AG09319 (cell line): ENCODE results near the gene FRMPD4.

ENCODE experiments used
- DNase-seq: peaks from one replicate; pipeline ENCODE4 v3.0.0-alpha.2; 2010; ENCODE audit warnings: low read depth; ENCODE audit errors: extremely low read depth
- CTCF ChIP-seq: IDR thresholded peaks from 2 replicates; pipeline ENCODE4 v1.5.1; 2011; ENCODE audit warnings: low read depth, mild to moderate bottlenecking, inconsistent platforms, low read length, moderate library complexity

Gene FRMPD4

DNA sequence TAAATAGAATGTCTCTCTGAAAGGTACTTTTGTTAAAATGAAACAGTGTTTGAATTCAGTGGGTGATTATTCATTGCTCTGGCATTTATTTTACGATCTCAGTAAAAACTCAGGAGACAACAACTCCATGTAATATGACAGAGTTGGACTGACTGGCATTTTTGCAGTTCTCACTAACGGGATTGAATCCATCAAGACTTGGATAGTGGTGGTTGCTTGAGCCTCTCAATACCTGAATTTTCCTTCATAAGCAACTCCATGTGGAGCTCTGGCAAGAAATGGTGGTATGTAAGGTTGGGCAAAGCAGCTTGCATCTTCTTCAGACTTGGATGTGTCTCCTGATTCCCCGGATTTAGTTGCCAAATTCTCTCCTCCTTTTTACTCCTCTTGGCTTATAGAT lies 72.7 kb downstream of the FRMPD4 start:
- no peak for DNase-seq
- TF ChIP-seq CTCF, result no peak

GRCh38 chrX:12223650-12224049 lies 85.4 kb downstream of the FRMPD4 start:
- DNase-seq, result no peak
- no peak for TF ChIP-seq CTCF

DNA sequence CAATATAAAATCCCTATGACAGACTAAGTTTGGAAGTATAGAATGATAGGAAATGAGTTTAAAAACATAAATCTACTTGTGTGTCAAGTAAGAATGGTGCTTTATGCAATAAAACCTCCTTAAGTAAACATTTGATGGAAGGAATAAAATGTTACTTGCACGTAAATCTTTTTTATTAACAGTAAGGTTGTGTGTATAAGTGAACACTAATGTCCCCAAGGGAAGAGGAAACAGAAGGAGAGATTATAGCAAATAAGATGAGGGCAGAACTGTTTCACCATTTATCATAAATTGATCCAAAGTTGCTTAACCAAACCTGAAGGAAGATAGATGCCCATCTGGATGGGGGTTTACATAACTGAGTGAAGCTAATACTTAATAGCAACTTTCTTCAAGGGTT lies 86.8 kb downstream of the FRMPD4 start:
- DNase-seq, result no peak
- TF ChIP-seq CTCF, result no peak

DNA sequence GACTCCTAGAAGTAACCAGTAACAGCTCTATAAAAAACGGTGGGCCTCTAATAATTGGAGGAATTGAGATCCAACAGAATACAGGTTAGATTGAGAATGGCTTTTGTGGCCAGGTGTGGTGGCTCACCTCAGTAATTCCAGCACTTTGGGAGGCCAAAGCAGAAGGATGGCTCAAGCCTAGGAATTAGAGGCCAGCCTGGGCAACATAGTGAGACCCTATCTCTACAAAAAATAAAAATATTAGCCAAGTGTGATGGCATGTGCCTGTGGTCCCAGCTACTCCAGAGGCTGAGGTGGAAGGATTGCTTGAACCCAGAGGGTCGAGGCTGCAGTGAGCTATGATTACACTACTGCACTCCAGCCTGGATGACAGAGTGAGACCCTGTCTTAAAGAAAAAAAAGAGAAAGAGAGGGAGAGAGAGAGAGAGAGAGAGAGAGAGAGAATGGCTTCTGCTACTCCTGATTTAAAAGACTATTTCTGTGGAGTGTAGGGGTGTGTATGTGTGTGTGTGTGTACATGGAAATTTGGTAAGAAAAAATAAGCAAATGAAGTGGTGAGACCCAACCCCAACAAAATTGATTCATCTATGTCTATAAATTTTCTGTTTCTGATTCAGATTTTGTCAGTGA lies 89.3 kb downstream of the FRMPD4 start:
- DNase-seq, result no peak
- TF ChIP-seq CTCF, result no peak

GRCh38 chrX:12228862-12229261 lies 90.6 kb downstream of the FRMPD4 start:
- TF ChIP-seq CTCF, result no peak
- no peak for DNase-seq

- DNase-seq, result no peak
- no peak for TF ChIP-seq CTCF
Measured at GRCh38 chrX:12229986-12230385, 91.7 kb downstream of the FRMPD4 start.

DNA sequence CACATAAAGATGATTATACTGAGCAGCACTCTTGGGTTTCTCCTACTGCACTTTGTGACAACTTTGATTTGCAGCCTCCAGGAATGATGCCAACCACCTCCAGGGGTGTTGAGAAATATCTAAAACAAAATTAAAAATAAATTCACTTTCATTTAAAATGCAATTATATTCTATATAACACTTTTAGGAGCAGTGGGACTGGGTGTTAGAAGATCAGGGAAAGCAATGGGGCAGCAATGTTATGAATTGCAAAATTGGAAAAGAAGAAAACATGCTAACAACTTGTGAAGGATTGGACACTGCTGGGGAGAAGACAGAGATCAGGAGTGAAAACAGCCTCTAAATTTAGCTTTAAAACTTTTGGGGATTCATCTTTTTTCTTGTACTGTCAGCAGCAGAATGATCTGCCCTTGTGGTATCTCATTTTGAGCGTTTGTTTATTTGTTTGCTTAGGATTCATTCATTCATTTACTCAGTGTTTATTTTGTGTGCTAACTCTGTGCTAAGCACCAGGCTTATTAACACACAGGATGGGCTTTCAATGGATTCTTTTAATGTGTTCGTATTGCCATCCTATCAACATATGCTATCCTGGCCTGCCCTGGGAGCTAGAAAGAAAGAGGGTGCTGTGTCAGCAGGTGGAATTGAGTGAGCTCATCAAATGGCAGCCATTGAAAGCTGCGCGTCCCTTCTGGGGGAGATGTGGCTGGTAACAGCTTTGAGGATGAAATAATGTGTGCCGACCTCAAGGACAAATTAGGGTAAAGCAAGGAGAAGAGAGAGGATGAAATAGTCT lies 96.5 kb downstream of the FRMPD4 start:
- no peak for DNase-seq
- TF ChIP-seq CTCF, result no peak
